A673 (cell line): Measurements from ENCODE around the gene SMIM44.

Experiments used
- CTCF ChIP-seq: fragments of 300-800, 200-600 bp; sonication (generic); conservative IDR thresholded peaks from 2 replicates; pipeline ENCODE4 v1.5.1; 2017; ENCODE audit warnings: low read depth, mild to moderate bottlenecking, antibody characterized with exemption, low read length, moderate library complexity, mixed read lengths
- EZH2 ChIP-seq: fragments of 200-600 bp; sonication (generic); IDR thresholded peaks from 2 replicates; pipeline ENCODE4 v1.6.1; 2017; ENCODE audit warnings: borderline replicate concordance, low read depth, mild to moderate bottlenecking, mixed read lengths, antibody characterized with exemption, low read length; ENCODE audit not compliant: poor library complexity, severe bottlenecking

GRCh38 chr19:3531716-3532115, 48.5 kb upstream of the SMIM44 start:
- TF ChIP-seq EZH2 (no peak), CTCF (no peak)
